Measurements from ENCODE around the gene FMN2.
"Not testable (repeated sequence)": the region's sequence is repeated elsewhere in the genome, so short reads cannot be mapped to it uniquely, and the experiment has no call there.

The FMN2 gene

DNA sequence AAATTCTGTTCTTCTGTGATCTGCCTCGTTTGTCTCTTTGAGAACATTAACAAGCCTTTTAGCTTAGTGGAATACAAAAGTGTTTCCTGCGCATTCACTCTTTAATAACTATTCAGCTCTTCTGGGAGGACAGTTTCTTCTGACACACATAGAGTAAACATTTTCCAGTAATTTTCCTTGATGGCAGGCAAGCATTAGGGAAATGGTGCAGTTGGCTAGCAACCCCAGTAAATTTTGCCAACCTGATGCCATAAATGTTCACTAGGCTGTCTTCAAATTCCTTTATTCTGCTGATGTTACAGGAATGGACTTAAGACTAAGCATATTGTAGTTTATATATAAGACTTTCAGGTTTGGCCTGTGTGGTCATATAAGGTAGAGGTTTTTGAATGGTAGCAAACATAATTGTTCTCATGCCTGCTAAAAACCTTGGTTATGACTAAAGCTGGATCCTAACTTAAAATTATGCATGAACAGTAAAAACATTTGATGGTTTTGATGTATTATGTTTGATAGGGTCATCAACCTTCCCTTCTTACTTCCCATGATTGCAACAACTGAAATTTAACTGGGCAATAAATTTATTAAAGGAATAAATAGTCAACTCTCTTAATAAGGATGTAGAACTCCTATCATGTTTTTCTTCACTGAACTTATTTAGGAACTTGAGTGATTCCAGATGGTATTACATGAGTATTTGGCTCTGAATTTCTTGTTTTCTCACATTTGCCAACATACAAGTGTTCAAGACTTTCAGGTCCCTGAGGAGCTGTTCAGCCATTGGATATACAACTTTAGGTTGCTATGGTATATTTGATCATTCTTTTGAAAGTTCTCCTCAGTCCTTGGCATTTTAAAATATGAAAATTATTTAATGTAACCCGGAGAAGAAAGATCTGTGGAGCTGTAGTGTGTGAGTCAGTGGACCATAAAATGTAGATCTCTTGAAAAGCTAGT is 223.4 kb downstream of the FMN2 start:
- Histone ChIP-seq H3K4me3 (no peak overlapping the region), H3K27ac (no peak overlapping the region)
- no peak for DNase-seq (ENCODE audit: low spot score)
- TF ChIP-seq, protein P1, sequence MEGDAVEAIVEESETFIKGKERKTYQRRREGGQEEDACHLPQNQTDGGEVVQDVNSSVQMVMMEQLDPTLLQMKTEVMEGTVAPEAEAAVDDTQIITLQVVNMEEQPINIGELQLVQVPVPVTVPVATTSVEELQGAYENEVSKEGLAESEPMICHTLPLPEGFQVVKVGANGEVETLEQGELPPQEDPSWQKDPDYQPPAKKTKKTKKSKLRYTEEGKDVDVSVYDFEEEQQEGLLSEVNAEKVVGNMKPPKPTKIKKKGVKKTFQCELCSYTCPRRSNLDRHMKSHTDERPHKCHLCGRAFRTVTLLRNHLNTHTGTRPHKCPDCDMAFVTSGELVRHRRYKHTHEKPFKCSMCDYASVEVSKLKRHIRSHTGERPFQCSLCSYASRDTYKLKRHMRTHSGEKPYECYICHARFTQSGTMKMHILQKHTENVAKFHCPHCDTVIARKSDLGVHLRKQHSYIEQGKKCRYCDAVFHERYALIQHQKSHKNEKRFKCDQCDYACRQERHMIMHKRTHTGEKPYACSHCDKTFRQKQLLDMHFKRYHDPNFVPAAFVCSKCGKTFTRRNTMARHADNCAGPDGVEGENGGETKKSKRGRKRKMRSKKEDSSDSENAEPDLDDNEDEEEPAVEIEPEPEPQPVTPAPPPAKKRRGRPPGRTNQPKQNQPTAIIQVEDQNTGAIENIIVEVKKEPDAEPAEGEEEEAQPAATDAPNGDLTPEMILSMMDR (IDR thresholded peaks at IDR 0.05): no peak

- no peak for DNase-seq (ENCODE audit: low spot score)
- H3K4me3 ChIP-seq: no peak overlapping the region
- H3K27ac ChIP-seq: no peak overlapping the region
- TF ChIP-seq, protein P1 (IDR thresholded peaks at IDR 0.05): no peak
Measured at GRCh38 chr1:240319998-240320397, 228.3 kb downstream of the FMN2 start.

- H3K27ac ChIP-seq: no peak overlapping the region
- no peak for DNase-seq (ENCODE audit: low spot score)
- H3K4me3 ChIP-seq: no peak overlapping the region
- TF ChIP-seq, protein P1 (IDR thresholded peaks at IDR 0.05): no peak
Measured at GRCh38 chr1:240320659-240321058, 229.0 kb downstream of the FMN2 start.

- no peak overlapping the region for H3K4me3 ChIP-seq
- TF ChIP-seq, protein P1 (IDR thresholded peaks at IDR 0.05): no peak
- no peak for DNase-seq (ENCODE audit: low spot score)
- H3K27ac ChIP-seq: no peak overlapping the region
Measured at GRCh38 chr1:240322943-240323342, 231.3 kb downstream of the FMN2 start.

DNA sequence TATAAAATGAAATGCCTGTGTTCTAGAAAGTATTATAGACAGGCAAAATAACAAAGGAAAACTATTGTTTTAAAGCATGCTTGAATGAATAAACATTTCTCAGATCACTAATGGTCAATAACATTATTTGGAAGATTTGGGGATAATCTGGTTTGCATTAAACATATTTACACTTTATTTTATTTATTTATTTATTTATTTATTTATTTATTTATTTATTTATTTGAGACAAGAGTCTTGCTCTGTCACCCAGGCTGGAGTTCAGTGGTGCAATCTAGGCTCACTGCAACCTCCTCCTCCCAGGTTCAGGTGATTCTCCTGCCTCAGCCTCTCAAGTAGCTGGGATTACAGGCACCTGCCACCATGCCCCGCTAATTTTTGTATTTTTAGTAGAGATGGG is 236.7 kb downstream of the FMN2 start:
- H3K27ac ChIP-seq; DNase-seq (ENCODE audit: low spot score); H3K4me3 ChIP-seq: not testable (repeated sequence)

DNA sequence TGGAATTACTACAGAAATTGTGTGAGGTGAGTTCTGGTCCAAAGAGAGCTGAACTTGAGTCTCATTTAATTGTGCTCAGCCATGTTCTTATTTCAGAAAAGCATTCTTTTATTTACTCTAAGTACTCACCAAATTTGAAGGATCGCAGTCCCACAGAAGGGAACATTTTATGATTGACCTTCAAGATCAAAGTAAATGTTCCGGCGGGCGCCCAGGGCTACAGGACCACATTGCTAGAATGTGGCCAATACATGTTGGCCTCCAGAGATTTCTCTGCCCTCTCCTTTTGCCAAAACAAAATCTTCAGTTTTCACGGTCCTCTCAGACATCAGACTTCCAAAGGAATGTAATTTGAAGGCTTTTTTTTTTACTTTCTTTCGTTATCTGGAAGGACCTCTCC is 237.8 kb downstream of the FMN2 start:
- H3K27ac ChIP-seq: no peak overlapping the region
- TF ChIP-seq, protein P1 (IDR thresholded peaks at IDR 0.05): no peak
- DNase-seq (ENCODE audit: low spot score): no peak
- no peak overlapping the region for H3K4me3 ChIP-seq

GRCh38 chr1:240332672-240333071 is 241.0 kb downstream of the FMN2 start:
- no peak overlapping the region for H3K4me3 ChIP-seq
- TF ChIP-seq, protein P1 (IDR thresholded peaks at IDR 0.05): no peak
- DNase-seq (ENCODE audit: low spot score): no peak
- H3K27ac ChIP-seq: no peak overlapping the region

Data from coronary artery (tissue), 2 donors.